Activated gamma-delta T cell (primary cell): ENCODE results near the gene ABT1.
A peak's percentile ranks its signal among the peaks of the same experiment; 100 is the strongest.

Experiments
- DNase-seq: peaks from one replicate; lab custom pipeline; 2025; lab: John Stamatoyannopoulos, UW

Gene ABT1

DNA sequence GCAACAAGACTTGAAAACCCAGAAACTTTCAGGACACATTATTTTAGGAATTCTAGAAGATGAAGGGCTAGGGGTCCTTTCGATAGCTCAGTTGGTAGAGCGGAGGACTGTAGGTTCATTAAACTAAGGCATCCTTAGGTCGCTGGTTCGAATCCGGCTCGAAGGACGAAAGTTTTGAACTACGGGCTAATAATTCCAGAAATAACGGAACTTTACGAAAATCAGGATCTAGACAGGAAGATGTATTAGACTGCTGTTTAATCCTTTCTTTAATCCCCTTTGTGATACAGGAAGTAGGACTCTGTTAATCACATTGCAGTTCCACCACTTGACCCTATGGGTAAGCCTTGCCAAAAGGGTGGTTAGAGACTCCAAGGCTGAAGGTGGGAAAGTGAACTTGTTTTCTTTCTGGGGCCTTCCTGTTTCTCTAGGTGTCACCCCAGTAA, 21.2 kb upstream of the ABT1 start:
- no peak for DNase-seq

GRCh38 chr6:26576407-26576843, 20.3 kb upstream of the ABT1 start:
- DNase-seq = no peak

DNA sequence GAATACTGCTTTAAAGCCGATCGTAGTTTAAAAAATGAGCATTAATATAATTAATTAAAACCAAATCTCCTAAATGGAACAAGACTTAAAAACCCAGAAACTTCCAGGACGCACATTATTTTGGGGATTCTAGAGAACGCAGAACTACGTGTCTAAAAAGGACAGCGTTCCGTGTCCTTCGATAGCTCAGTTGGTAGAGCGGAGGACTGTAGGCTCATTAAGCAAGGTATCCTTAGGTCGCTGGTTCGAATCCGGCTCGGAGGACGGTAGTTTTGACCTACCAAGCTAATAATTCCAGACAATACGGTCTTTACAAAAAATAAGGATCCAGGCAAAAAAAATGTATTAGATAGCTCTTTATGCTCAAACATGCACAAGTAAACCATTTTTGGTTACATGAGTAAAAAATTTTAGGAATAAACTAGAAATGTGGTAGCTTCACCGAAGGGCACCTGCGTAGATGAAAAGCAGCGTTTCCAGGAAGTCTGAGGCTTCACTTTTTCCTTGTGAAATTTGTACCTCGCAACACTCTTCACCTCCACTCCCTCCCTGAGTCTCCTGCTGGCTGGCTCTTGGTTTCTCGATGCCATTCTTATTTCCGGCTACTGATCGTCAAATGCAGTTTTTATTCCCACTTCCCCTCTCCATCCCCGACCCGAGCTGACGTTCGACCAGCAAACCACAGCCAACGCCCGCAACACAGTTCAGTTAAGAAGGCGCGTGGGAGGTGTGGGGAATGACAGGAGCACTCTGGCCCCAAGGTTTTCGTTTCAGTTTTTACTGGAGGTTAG, 19.6 kb upstream of the ABT1 start:
- DNase-seq = no peak

DNA sequence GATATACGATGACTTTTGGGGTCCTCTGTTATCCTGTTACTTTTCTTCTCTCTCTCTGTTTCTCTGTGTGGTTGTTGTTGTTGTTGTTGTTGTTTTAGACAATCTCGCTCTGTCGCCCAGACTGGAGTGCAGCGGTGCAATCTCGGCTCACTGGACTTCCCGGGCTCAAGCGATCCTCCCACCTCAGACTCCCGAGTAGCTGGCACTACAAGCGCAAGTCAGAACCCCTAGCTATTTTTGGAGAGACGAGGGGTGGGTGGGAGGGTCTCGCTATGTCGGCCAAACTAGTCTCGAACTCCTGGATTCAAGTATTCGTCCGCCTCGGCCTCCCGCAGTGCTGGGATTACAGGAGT, 19.1 kb upstream of the ABT1 start:
- no peak for DNase-seq

GRCh38 chr6:26578279-26578678, 18.5 kb upstream of the ABT1 start:
- DNase-seq = no peak

DNA sequence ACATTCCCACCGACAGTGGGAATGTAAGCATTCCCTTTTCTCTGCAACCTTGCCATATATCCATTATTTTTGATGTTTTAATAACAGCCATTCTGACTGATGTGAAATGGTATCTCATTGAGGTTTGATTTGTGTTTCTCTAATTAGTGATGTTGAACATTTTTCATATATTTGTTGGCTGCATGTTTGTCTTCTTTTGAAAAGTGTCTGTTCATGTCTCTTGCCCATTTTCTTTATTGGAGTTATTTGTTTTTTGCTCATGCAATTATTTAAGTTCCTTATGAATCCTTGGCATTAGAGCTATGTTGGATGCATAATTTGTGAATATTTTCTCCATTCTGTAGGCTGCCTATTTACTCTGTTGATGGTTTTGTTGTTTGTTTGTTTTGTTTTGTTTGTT, 18.0 kb upstream of the ABT1 start:
- DNase-seq = no peak

GRCh38 chr6:26581164-26581915, 15.4 kb upstream of the ABT1 start:
- DNase-seq = no peak

GRCh38 chr6:26588965-26589364, 7.8 kb upstream of the ABT1 start:
- no peak for DNase-seq

- no peak for DNase-seq
Observed at GRCh38 chr6:26592649-26593048, 4.1 kb upstream of the ABT1 start.

GRCh38 chr6:26593278-26594130, 3.2 kb upstream of the ABT1 start:
- no peak for DNase-seq

GRCh38 chr6:26594131-26594498, 2.6 kb upstream of the ABT1 start:
- no peak for DNase-seq

GRCh38 chr6:26594730-26595632, 1.8 kb upstream of the ABT1 start:
- no peak for DNase-seq

- peak; percentile 70 for DNase-seq
Observed at GRCh38 chr6:26595669-26596269, 984 bp upstream of the ABT1 start.

DNA sequence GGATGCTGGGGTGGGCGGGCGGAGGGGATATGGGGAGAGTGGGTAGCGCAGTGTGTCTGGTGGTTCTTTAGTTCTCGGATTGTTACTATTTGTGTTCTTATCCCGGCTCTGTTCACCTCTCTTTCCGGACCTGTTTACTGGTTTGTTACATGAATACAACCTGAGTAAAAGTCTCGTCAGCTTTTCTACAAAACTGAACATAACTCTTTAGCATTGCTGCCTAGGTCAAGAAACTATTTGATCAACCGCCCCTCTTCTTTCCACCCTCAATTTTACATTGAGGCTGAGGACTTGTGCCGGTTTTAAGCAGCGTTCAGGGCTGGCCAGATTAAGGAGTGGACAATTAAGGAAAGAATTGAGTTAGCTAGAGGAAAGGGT, 625 bp downstream of the ABT1 start:
- DNase-seq = no peak

DNA sequence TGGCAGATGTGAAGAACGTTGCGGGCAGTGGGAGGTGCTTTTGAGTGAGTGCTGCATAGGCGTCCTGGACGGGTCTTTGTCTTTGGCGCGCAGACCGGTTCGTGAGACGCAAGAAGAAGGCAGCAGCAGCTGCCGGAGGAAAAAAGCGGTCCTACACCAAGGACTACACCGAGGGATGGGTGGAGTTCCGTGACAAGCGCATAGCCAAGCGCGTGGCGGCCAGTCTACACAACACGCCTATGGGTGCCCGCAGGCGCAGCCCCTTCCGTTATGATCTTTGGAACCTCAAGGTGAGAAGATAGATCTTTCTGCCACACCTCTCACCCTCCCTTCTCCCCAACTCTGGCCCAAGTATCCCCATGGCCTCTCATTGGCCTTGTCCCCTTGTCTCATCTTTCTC, 1.1 kb downstream of the ABT1 start:
- DNase-seq = no peak

- no peak for DNase-seq
Observed at GRCh38 chr6:26598267-26598666, 1.5 kb downstream of the ABT1 start.

DNA sequence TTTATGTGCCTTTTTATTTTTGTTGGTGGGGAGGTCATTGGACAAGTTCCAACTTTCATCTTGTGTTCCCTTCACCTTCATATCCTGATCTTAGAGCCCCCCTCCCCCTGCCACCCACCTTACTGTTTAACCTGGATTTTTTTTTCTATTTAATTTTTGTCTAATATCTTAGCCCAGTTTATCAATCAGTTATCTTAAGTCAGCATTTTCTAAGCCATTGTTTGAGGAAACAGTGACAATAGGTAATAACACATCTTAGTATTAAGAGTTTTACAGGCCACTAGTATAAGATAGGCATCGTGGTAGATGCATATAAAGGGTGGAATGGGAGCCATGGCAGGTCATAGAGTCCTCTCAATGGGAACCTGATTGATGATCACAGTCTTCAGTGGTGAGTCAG, 2.4 kb downstream of the ABT1 start:
- DNase-seq = no peak

DNA sequence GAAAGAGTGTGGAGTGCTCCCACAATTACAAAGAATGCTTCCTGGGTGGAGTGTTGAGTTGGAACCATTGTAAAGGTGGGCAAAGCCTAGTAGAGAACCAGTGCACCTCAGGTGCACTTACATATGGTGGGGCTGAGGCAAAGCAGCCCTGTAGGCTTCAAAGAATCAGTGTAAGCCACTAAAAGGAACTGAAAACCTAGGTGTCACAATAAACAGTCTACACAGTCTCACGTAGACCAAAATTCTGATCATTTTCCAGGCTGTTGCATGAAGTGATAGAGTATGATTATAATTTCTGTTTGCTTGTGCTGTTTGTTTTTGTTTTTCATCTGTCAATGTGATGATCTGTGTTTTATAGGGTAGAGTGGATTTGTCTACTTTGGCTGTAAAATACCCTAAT, 2.8 kb downstream of the ABT1 start:
- DNase-seq = no peak

- DNase-seq = no peak
Observed at GRCh38 chr6:26600759-26601158, 4.0 kb downstream of the ABT1 start.

DNA sequence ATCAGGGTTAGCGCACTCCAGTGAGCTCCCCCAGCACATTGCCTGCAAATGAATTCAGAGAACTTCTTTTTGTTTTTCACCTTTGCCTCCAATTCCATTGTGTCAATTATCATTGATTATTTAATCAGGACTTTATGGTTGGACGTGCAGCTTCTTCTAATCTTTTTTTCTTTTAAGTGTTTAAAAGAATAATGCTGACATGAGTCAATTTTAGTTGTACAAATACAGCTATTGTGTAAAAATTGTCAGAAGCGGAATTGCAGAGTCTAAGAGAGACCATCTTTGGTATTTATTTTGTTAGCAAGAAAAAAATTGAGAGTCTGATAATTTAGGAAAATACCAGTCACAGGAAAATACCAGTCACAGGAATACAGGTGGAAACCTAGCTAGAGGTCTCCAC, 5.5 kb downstream of the ABT1 start:
- no peak for DNase-seq

- no peak for DNase-seq
Observed at GRCh38 chr6:26604026-26604425, 7.3 kb downstream of the ABT1 start.
